NOMO-1 treated with DMSO at 0.1 percent for 48 hours (cell line): ENCODE measurements around the gene MGARP.
"Not testable (repeated sequence)": the region's sequence is repeated elsewhere in the genome, so short reads cannot be mapped to it uniquely, and the experiment has no call there.

Experiments
- DNase-seq: peaks from one replicate; lab custom pipeline; 2025; ENCODE audit not compliant: unreplicated experiment; lab: John Stamatoyannopoulos, UW

MGARP gene

GRCh38 chr4:139279760-139280620 lies at the start of gene MGARP:
TSS of gene MGARP (minus strand) at chr4:139280225. CDS start at chr4:139280158, 67 bp downstream.
- DNase-seq = no peak

GRCh38 chr4:139329665-139330200 lies 49.7 kb upstream of the MGARP start:
- no peak for DNase-seq

GRCh38 chr4:139324620-139325019 lies 44.6 kb upstream of the MGARP start:
- no peak for DNase-seq

- not testable (repeated sequence) for DNase-seq
Observed at GRCh38 chr4:139322541-139322940, 42.5 kb upstream of the MGARP start.

GRCh38 chr4:139322070-139322469 lies 42.0 kb upstream of the MGARP start:
- DNase-seq = not testable (repeated sequence)

- DNase-seq = no peak
Observed at GRCh38 chr4:139319571-139319970, 39.5 kb upstream of the MGARP start.

GRCh38 chr4:139317635-139318034 lies 37.6 kb upstream of the MGARP start:
- DNase-seq = no peak

- peak; percentile 6 for DNase-seq
Observed at GRCh38 chr4:139316733-139317132, 36.7 kb upstream of the MGARP start.

- DNase-seq = no peak
Observed at GRCh38 chr4:139315221-139315675, 35.2 kb upstream of the MGARP start.

- DNase-seq = no peak
Observed at GRCh38 chr4:139314047-139314800, 34.2 kb upstream of the MGARP start.

GRCh38 chr4:139313414-139313813 lies 33.4 kb upstream of the MGARP start:
- not testable (repeated sequence) for DNase-seq

GRCh38 chr4:139312552-139313332 lies 32.7 kb upstream of the MGARP start:
- peak; percentile 72 for DNase-seq

GRCh38 chr4:139311909-139312308 lies 31.9 kb upstream of the MGARP start:
- DNase-seq = no peak

- no peak for DNase-seq
Observed at GRCh38 chr4:139304920-139305319, 24.9 kb upstream of the MGARP start.

GRCh38 chr4:139301821-139302611 lies 22.0 kb upstream of the MGARP start, which contains the start of gene NDUFC1:
TSS of gene NDUFC1 (minus strand) at chr4:139302477. CDS start at chr4:139295798, 6,679 bp downstream.
- DNase-seq = peak; percentile 64

GRCh38 chr4:139301113-139301820 lies 21.2 kb upstream of the MGARP start, which contains the start of gene NAA15:
TSS of gene NAA15 (plus strand) at chr4:139301505. CDS start at chr4:139301778, 273 bp downstream.
- peak; percentile 96 for DNase-seq

GRCh38 chr4:139300431-139301112 lies 20.5 kb upstream of the MGARP start:
- DNase-seq = peak; percentile 47

GRCh38 chr4:139299536-139299935 lies 19.5 kb upstream of the MGARP start:
- no peak for DNase-seq

GRCh38 chr4:139297001-139297410 lies 17.0 kb upstream of the MGARP start:
- peak; percentile 45 for DNase-seq
